PC-9 (cell line): ENCODE results near the gene PITPNB. TPM values are rescaled to one million over a fixed set of nuclear protein-coding genes. Genes with fewer than 3 reads are reported as not detected.

ENCODE experiments used
- BruUV-seq: library from RNA; stranded (reverse); fragments of 400-500 nt; replicated peaks from 2 replicates; lab custom pipeline; 2021; lab: Mats Ljungman, UMichigan
- CTCF ChIA-PET: fragments of 300-600 bp; sonication (Branson Sonifier 250); formaldehyde crosslinking; loops from one replicate; lab custom pipeline; 2022; ENCODE audit warnings: antibody characterized with exemption; lab: Charles Lee
- POLR2A ChIA-PET: fragments of 300-600 bp; sonication (Branson Sonifier 250); formaldehyde crosslinking; loops from one replicate; lab custom pipeline; 2022; ENCODE audit warnings: antibody characterized with exemption; ENCODE audit not compliant: unreplicated experiment; lab: Charles Lee
- DNase-seq, 2 experiments: peaks; one replicate each; pipeline versions ENCODE4 v3.0.0 to v3.0.0-alpha.2; 2015 to 2022; ENCODE audit warnings: mixed read lengths in 1 of 2
- H2AFZ ChIP-seq: fragments of 200-600 bp; sonication (generic); 2 replicates; pipeline ENCODE4 v1.8.1; 2017; ENCODE audit warnings: antibody characterized with exemption
- H3F3A ChIP-seq: fragments of 200-600 bp; sonication (generic); 2 replicates; pipeline ENCODE4 v1.8.1; 2017; ENCODE audit warnings: antibody characterized with exemption, mild to moderate bottlenecking, low read depth; ENCODE audit not compliant: insufficient read depth
- H3K27ac ChIP-seq: fragments of 200-600 bp; sonication (generic); 2 replicates; pipeline ENCODE4 v1.6.1; 2016; ENCODE audit warnings: mixed run types
- H3K27me3 ChIP-seq: fragments of 200-600 bp; sonication (generic); 2 replicates; pipeline ENCODE4 v1.6.1; 2016; ENCODE audit warnings: low read depth, mixed run types; ENCODE audit not compliant: insufficient read depth
- H3K36me3 ChIP-seq: fragments of 200-600 bp; sonication (generic); 2 replicates; pipeline ENCODE4 v1.6.1; 2016; ENCODE audit warnings: low read depth, mixed run types
- H3K4me1 ChIP-seq: fragments of 200-600 bp; sonication (generic); replicated peaks from 2 replicates; pipeline ENCODE4 v1.6.1; 2016; ENCODE audit warnings: mixed run types; ENCODE audit not compliant: insufficient read depth
- H3K4me2 ChIP-seq: fragments of 200-600 bp; sonication (generic); 2 replicates; pipeline ENCODE4 v1.6.1; 2017; ENCODE audit warnings: mixed run types
- H3K4me3 ChIP-seq: fragments of 200-600 bp; sonication (generic); 2 replicates; pipeline ENCODE4 v1.6.1; 2016; ENCODE audit warnings: mixed run types
- H3K79me2 ChIP-seq: fragments of 200-600 bp; sonication (generic); 2 replicates; pipeline ENCODE4 v1.6.1; 2017; ENCODE audit warnings: low read depth, mixed run types
- H3K9me2 ChIP-seq: fragments of 200-600 bp; sonication (generic); 2 replicates; pipeline ENCODE4 v1.8.1; 2017; ENCODE audit warnings: mild to moderate bottlenecking; ENCODE audit not compliant: insufficient read depth
- H3K9me3 ChIP-seq: fragments of 200-600 bp; sonication (generic); 2 replicates; pipeline ENCODE4 v1.8.1; 2016; ENCODE audit warnings: low read depth; ENCODE audit not compliant: insufficient read depth
- H4K20me1 ChIP-seq: fragments of 200-600 bp; sonication (generic); 2 replicates; pipeline ENCODE4 v1.8.1; 2017; ENCODE audit not compliant: insufficient read depth
- EZH2 ChIP-seq: fragments of 200-600 bp; sonication (generic); IDR thresholded peaks from 2 replicates; pipeline ENCODE4 v1.8.0; 2017; ENCODE audit warnings: antibody characterized with exemption, low read depth
- intact Hi-C: fragments of 100-400 bp; cut with micrococcal nuclease; formaldehyde crosslinking; loops from one replicate; pipeline ENCODE4 v1.10.0; 2022; ENCODE audit not compliant: unreplicated experiment
- total RNA-seq: library from RNA; stranded (reverse); gene quantifications from 2 replicates; pipeline ENCODE4 v1.2.3, GENCODE V29; 2021
- TF ChIP-seq, protein P1 (sequence below): fragments of 200-600 bp; sonication (generic); conservative IDR thresholded peaks from 2 replicates; pipeline ENCODE4 v1.6.1; 2017; ENCODE audit warnings: mixed run types, antibody characterized with exemption, mild to moderate bottlenecking, moderate library complexity

Gene PITPNB
- total RNA-seq, 1 experiment from 2014 or later: 49.6 TPM

- CTCF ChIA-PET: no interaction called here
- POLR2A ChIA-PET: no interaction called here
- H3K4me3 ChIP-seq: no peak overlapping the region
- TF ChIP-seq EZH2: no peak
- TF ChIP-seq, protein P1, sequence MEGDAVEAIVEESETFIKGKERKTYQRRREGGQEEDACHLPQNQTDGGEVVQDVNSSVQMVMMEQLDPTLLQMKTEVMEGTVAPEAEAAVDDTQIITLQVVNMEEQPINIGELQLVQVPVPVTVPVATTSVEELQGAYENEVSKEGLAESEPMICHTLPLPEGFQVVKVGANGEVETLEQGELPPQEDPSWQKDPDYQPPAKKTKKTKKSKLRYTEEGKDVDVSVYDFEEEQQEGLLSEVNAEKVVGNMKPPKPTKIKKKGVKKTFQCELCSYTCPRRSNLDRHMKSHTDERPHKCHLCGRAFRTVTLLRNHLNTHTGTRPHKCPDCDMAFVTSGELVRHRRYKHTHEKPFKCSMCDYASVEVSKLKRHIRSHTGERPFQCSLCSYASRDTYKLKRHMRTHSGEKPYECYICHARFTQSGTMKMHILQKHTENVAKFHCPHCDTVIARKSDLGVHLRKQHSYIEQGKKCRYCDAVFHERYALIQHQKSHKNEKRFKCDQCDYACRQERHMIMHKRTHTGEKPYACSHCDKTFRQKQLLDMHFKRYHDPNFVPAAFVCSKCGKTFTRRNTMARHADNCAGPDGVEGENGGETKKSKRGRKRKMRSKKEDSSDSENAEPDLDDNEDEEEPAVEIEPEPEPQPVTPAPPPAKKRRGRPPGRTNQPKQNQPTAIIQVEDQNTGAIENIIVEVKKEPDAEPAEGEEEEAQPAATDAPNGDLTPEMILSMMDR: no peak
- no peaks in the 10 kb centered on the region for H3K9me3 ChIP-seq
- BruUV-seq: no TSS peak
- H3K27ac ChIP-seq: no peak overlapping the region
- H2AFZ ChIP-seq: no peak overlapping the region
- no peaks in the 10 kb centered on the region for H3K9me2 ChIP-seq
- intact Hi-C loops: no loop called here
- H3F3A ChIP-seq: no peaks in the 10 kb centered on the region
- no peaks in the 10 kb centered on the region for H3K4me1 ChIP-seq
- no peak overlapping the region for H3K4me2 ChIP-seq
- no peak for DNase-seq
- H4K20me1 ChIP-seq: no peaks in the 10 kb centered on the region
- no peaks in the 10 kb centered on the region for H3K79me2 ChIP-seq
- H3K36me3 ChIP-seq: no peaks in the 10 kb centered on the region
- no peaks in the 10 kb centered on the region for H3K27me3 ChIP-seq
These were observed 43.4 kb upstream of the PITPNB start for GRCh38 chr22:27962268-27963044.

DNA sequence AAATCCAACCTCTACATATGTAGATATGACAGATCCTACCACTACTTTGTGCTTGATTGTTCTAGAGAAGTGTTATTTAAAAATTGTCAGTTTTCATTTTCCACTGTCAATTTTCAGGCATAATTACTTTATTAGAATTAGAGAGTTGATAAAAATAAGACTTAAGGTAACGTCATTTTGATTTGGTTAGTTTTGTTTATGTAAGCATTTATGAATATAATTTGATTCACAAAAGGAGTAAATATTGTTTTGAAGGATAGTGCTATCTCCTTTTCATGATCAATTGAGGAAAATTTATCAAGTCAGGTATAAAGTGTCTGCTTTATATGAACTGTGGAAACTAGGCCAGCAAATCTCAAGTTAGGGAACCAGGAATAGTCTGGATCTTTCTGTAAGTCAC lies 42.6 kb upstream of the PITPNB start:
- H3K4me2 ChIP-seq: no peak overlapping the region
- H3K27me3 ChIP-seq: no peaks in the 10 kb centered on the region
- H3K36me3 ChIP-seq: no peaks in the 10 kb centered on the region
- intact Hi-C loops: no loop called here
- ChIA-PET CTCF (no interaction called here), POLR2A (no interaction called here)
- H2AFZ ChIP-seq: no peak overlapping the region
- no peak overlapping the region for H3K4me3 ChIP-seq
- DNase-seq: no peak
- H3F3A ChIP-seq: no peaks in the 10 kb centered on the region
- no TSS peak for BruUV-seq
- no peak overlapping the region for H3K27ac ChIP-seq
- no peaks in the 10 kb centered on the region for H3K9me3 ChIP-seq
- TF ChIP-seq, protein P1: no peak
- no peak for TF ChIP-seq EZH2
- no peaks in the 10 kb centered on the region for H3K79me2 ChIP-seq
- no peaks in the 10 kb centered on the region for H3K9me2 ChIP-seq
- no peaks in the 10 kb centered on the region for H3K4me1 ChIP-seq
- H4K20me1 ChIP-seq: no peaks in the 10 kb centered on the region

GRCh38 chr22:27961182-27961581 lies 42.1 kb upstream of the PITPNB start:
- no peaks in the 10 kb centered on the region for H3K4me1 ChIP-seq
- ChIA-PET CTCF (no interaction called here), POLR2A (interaction anchor here (0.6 kb wide), 1 partner anchor 482 kb away, joined by 4 read pairs; no protein-coding TSS in a partner anchor)
- H3K27me3 ChIP-seq: no peaks in the 10 kb centered on the region
- no peak overlapping the region for H3K4me3 ChIP-seq
- H3K36me3 ChIP-seq: no peaks in the 10 kb centered on the region
- H3K27ac ChIP-seq: no peak overlapping the region
- no TSS peak for BruUV-seq
- no peak overlapping the region for H3K4me2 ChIP-seq
- H3F3A ChIP-seq: no peaks in the 10 kb centered on the region
- H3K9me3 ChIP-seq: no peaks in the 10 kb centered on the region
- H3K9me2 ChIP-seq: no peaks in the 10 kb centered on the region
- no peak overlapping the region for H2AFZ ChIP-seq
- H3K79me2 ChIP-seq: no peaks in the 10 kb centered on the region
- no peak for DNase-seq
- H4K20me1 ChIP-seq: no peaks in the 10 kb centered on the region
- TF ChIP-seq EZH2: no peak
- TF ChIP-seq, protein P1: no peak
- intact Hi-C loops: no loop called here
